Parathyroid adenoma (tissue), 2 donors: ENCODE measurements around the gene WDR18.
"Not testable (repeated sequence)": the region's sequence is repeated elsewhere in the genome, so short reads cannot be mapped to it uniquely, and the experiment has no call there.

Experiments
- H2AFZ ChIP-seq: fragments of 300-600 bp; sonication (generic); one replicate; pipeline ENCODE4 v1.7.0; 2017; ENCODE audit warnings: antibody characterized with exemption, mild to moderate bottlenecking
- H3K27ac ChIP-seq: fragments of 300-600 bp; sonication (generic); one replicate; pipeline ENCODE4 v1.7.0; 2017
- H3K27me3 ChIP-seq: fragments of 300-600 bp; sonication (generic); one replicate; pipeline ENCODE4 v1.7.0; 2017; ENCODE audit warnings: low read length; ENCODE audit not compliant: control insufficient read depth, insufficient read depth
- H3K36me3 ChIP-seq: fragments of 300-600 bp; sonication (generic); one replicate; pipeline ENCODE4 v1.7.0; 2017; ENCODE audit warnings: low read length; ENCODE audit not compliant: control insufficient read depth, insufficient read depth
- H3K4me1 ChIP-seq: fragments of 300-600 bp; sonication (generic); one replicate; pipeline ENCODE4 v1.7.0; 2017; ENCODE audit warnings: control low read depth
- H3K4me2 ChIP-seq: fragments of 300-600 bp; sonication (generic); one replicate; pipeline ENCODE4 v1.7.0; 2017; ENCODE audit warnings: low read length
- H3K4me3 ChIP-seq: fragments of 300-600 bp; sonication (generic); one replicate; pipeline ENCODE4 v1.7.0; 2017; ENCODE audit warnings: low read depth, low read length
- H3K79me2 ChIP-seq: fragments of 300-600 bp; sonication (generic); one replicate; pipeline ENCODE4 v1.7.0; 2017; ENCODE audit warnings: control low read depth
- H3K9ac ChIP-seq: fragments of 300-600 bp; sonication (generic); one replicate; pipeline ENCODE4 v1.7.0; 2017; ENCODE audit warnings: mild to moderate bottlenecking
- H3K9me3 ChIP-seq: fragments of 300-600 bp; sonication (generic); one replicate; pipeline ENCODE4 v1.7.0; 2017; ENCODE audit warnings: low read length; ENCODE audit not compliant: control insufficient read depth
- CTCF ChIP-seq: fragments of 300-600 bp; sonication (generic); IDR thresholded peaks from one replicate; pipeline ENCODE4 v1.7.0; 2017; ENCODE audit warnings: antibody characterized with exemption, mild to moderate bottlenecking
- donor health status: primary hyperparathyroidism.

Gene WDR18

GRCh38 chr19:956766-957440 is 27.2 kb upstream of the WDR18 start:
- Histone ChIP-seq H3K4me1 (peaks cover 10% of the 10 kb centered on the region), H3K36me3 (no peaks in the 10 kb centered on the region), H3K27ac (no peak overlapping the region)

DNA sequence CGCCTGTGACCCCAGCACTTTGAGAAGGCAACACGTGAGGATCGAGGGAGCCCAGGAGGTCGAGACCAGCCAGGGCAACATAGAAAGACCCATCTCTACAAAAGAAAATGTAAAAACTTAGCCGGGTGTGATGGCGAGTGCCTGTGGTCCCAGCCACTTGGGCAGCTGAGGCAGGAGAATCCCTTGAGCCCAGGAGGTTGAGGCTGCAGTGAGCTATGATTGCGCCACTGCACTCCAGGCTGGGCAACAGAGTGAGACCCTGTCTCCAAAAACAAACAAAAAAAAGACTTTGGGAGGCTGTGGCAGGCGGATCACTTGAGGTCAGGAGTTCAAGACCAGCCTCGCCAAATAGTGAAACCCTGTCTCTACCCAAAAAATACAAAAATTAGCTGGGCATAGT is 26.6 kb upstream of the WDR18 start:
- not testable (repeated sequence) for H3K4me3 ChIP-seq, H3K36me3 ChIP-seq, H3K27me3 ChIP-seq, H3K4me1 ChIP-seq, H2AFZ ChIP-seq, H3K4me2 ChIP-seq, H3K9ac ChIP-seq, H3K9me3 ChIP-seq, H3K27ac ChIP-seq
- H3K79me2 ChIP-seq, result peaks cover 36% of the 10 kb centered on the region

More at GRCh38 chr19:956766-957440, 27.2 kb upstream of the WDR18 start:
- no peak overlapping the region for H3K4me2 ChIP-seq
- H3K9me3 ChIP-seq, result no peaks in the 10 kb centered on the region
- no peak for TF ChIP-seq CTCF
- H3K9ac ChIP-seq, result no peak overlapping the region
- H2AFZ ChIP-seq, result no peak overlapping the region
- no peak overlapping the region for H3K4me3 ChIP-seq
- H3K27me3 ChIP-seq, result no peaks in the 10 kb centered on the region
- peaks cover 40% of the 10 kb centered on the region for H3K79me2 ChIP-seq

DNA sequence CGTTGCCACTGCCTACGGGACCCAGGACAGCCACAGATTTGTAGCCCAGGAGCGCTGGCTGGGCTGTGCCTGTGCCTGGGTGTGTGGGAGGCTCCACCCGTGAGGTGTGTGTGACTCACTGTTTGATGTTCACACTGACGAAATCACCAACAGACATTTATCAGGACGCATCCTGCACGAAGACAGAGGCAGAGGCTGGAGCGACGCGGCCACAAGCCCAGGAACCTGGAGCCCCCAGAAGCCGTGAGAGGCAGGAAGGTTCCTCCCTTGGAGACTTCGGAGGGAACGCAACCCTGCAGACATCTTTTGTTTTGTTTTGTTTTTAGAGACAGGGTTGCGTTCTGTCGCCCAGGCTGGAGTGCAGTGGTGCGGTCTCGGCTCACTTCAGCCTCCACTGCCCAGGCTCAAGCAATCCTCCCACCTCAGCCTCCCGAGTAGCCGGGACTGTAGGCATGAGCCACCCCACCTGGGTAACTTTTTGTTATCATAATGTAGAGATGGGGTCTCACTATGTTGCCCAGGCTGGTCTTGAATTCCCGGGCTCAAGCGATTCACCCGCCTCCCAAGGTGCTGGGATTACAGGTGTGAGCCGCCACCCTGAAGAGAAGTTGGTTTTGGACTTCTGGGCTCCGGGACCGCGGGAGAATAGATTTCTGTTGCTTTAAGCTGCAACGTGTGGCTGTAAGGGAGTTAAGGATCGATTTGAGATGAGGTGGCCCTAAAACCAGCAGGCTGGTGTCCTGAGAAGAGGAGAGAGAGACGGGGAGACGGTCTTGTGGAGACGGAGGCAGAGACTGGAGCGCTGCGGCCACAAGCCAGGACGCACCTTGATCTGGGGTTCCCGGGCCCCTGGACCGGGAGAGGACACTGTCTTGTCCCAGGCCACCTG is 24.9 kb upstream of the WDR18 start:
- H3K4me3 ChIP-seq, result no peak overlapping the region
- no peak for TF ChIP-seq CTCF
- no peaks in the 10 kb centered on the region for H3K4me1 ChIP-seq
- H3K4me2 ChIP-seq, result no peak overlapping the region
- no peaks in the 10 kb centered on the region for H3K36me3 ChIP-seq
- no peaks in the 10 kb centered on the region for H3K9me3 ChIP-seq
- no peak overlapping the region for H3K27ac ChIP-seq
- no peak overlapping the region for H2AFZ ChIP-seq
- peaks cover 20% of the 10 kb centered on the region for H3K79me2 ChIP-seq
- no peak overlapping the region for H3K9ac ChIP-seq
- H3K27me3 ChIP-seq, result no peaks in the 10 kb centered on the region

GRCh38 chr19:960020-960419 is 24.1 kb upstream of the WDR18 start:
- no peak overlapping the region for H3K4me3 ChIP-seq
- H3K27me3 ChIP-seq, result no peaks in the 10 kb centered on the region
- H3K4me2 ChIP-seq, result no peak overlapping the region

More at GRCh38 chr19:960020-960419, 24.1 kb upstream of the WDR18 start:
- TF ChIP-seq CTCF, result no peak
- Histone ChIP-seq H3K79me2 (peaks cover 15% of the 10 kb centered on the region), H2AFZ (no peak overlapping the region), H3K9ac (no peak overlapping the region), H3K4me1 (no peaks in the 10 kb centered on the region), H3K36me3 (no peaks in the 10 kb centered on the region), H3K27ac (no peak overlapping the region), H3K9me3 (no peaks in the 10 kb centered on the region)
